GM12873 (cell line): ENCODE data around the gene CD14.
A peak's percentile ranks its signal among the peaks of the same experiment; 100 is the strongest.

Source experiments
- CTCF ChIP-seq: IDR thresholded peaks from 2 replicates; pipeline ENCODE4 v1.5.1; 2012; ENCODE audit warnings: low read depth, mild to moderate bottlenecking, moderate library complexity, low read length, control low read depth; ENCODE audit not compliant: insufficient read depth; ENCODE audit errors: missing control alignments

CD14 gene

GRCh38 chr5:140639148-140639981, 6.4 kb upstream of the CD14 start, which contains the start of gene TMCO6:
TMCO6 (plus strand) TSS chr5:140639451; CDS start chr5:140639528, 77 bp downstream.
- TF ChIP-seq CTCF = peak; percentile 72

GRCh38 chr5:140637371-140638100, 4.6 kb upstream of the CD14 start:
- TF ChIP-seq CTCF = no peak

- TF ChIP-seq CTCF = no peak
Observed at GRCh38 chr5:140635291-140636257, 2.6 kb upstream of the CD14 start.

GRCh38 chr5:140634103-140634502, 1.1 kb upstream of the CD14 start:
- TF ChIP-seq CTCF = no peak

GRCh38 chr5:140633501-140633900, 526 bp upstream of the CD14 start:
- TF ChIP-seq CTCF = no peak

- no peak for TF ChIP-seq CTCF
Observed at GRCh38 chr5:140632366-140633020, 482 bp downstream of the CD14 start.
